Measurements from ENCODE around the gene HSD11B1.

- TF ChIP-seq POLR2A (IDR thresholded peaks at IDR 0.05) (no peak), CTCF (IDR thresholded peaks at IDR 0.05) (no peak)
Observed at GRCh38 chr1:209770636-209771415, 66.2 kb downstream of the HSD11B1 start.

Data from lower leg skin (tissue), 3 donors.